Panc1 (cell line): ENCODE measurements around the gene ITPR2. TPM values are rescaled to one million over a fixed set of nuclear protein-coding genes. Genes with fewer than 3 reads are reported as not detected.

ENCODE experiments used
- ATAC-seq: fragments of 200-7000 bp; cut with Tn5 transposase; 2 replicates; pipeline ENCODE4 v1.9.1; 2020; ENCODE audit warnings: mild to moderate bottlenecking, moderate library complexity
- BruUV-seq: library from RNA; stranded (reverse); fragments of 400-500 nt; replicated peaks from 2 replicates; lab custom pipeline; 2021; lab: Mats Ljungman, UMichigan
- CTCF ChIA-PET: fragments of 300-600 bp; sonication (Branson Sonifier 250); formaldehyde crosslinking; loops from one replicate; lab custom pipeline; 2022; ENCODE audit warnings: antibody characterized with exemption; lab: Charles Lee
- POLR2A ChIA-PET: fragments of 300-600 bp; sonication (Branson Sonifier 250); formaldehyde crosslinking; loops from one replicate; lab custom pipeline; 2022; ENCODE audit warnings: antibody characterized with exemption; lab: Charles Lee
- DNase-seq: peaks from one replicate; pipeline ENCODE4 v3.0.0-alpha.2; 2010; ENCODE audit warnings: low read depth, low spot score
- H3K27ac ChIP-seq: 2 replicates; pipeline ENCODE4 v1.5.1; 2011; ENCODE audit warnings: mild to moderate bottlenecking, low read length, inconsistent platforms
- H3K27me3 ChIP-seq: fragments of 200-500 bp; sonication (Bioruptor generic); 2 replicates; pipeline ENCODE4 v1.6.0; 2014; ENCODE audit warnings: low read length, inconsistent platforms; ENCODE audit not compliant: control insufficient read depth, insufficient read depth
- H3K36me3 ChIP-seq: fragments of 200-500 bp; sonication (Bioruptor generic); 2 replicates; pipeline ENCODE4 v1.5.1; 2014; ENCODE audit warnings: inconsistent platforms, mild to moderate bottlenecking, low read length, moderate library complexity; ENCODE audit not compliant: control insufficient read depth, insufficient read depth
- H3K4me1 ChIP-seq: 2 replicates; pipeline ENCODE4 v1.5.1; 2011; ENCODE audit warnings: inconsistent platforms, mild to moderate bottlenecking, low read length, moderate library complexity; ENCODE audit not compliant: control insufficient read depth, insufficient read depth
- H3K4me3 ChIP-seq, 2 experiments: 2 replicates each; pipeline ENCODE4 v1.5.1; 2011 to 2012; ENCODE audit warnings: low read depth in 2 of 2, low read length in 2 of 2, mild to moderate bottlenecking in 2 of 2, inconsistent platforms in 1 of 2, moderate library complexity in 1 of 2
- H3K9me3 ChIP-seq: fragments of 200-500 bp; sonication (Bioruptor generic); 2 replicates; pipeline ENCODE4 v1.5.1; 2014; ENCODE audit warnings: low read depth, mild to moderate bottlenecking, inconsistent platforms, low read length, moderate library complexity; ENCODE audit not compliant: control insufficient read depth, insufficient read depth
- POLR2AphosphoS5 ChIP-seq: IDR thresholded peaks from 2 replicates; pipeline ENCODE4 v1.6.1; 2012; ENCODE audit warnings: mild to moderate bottlenecking, low read depth, low read length, moderate library complexity
- SIN3A ChIP-seq: IDR thresholded peaks from 2 replicates; pipeline ENCODE4 v1.6.1; 2012; ENCODE audit warnings: low read depth, mild to moderate bottlenecking, low read length, moderate library complexity, borderline replicate concordance; ENCODE audit not compliant: insufficient read depth
- TCF7L2 ChIP-seq: IDR thresholded peaks from 2 replicates; pipeline ENCODE4 v1.6.1; 2011; ENCODE audit warnings: mild to moderate bottlenecking, low read depth, low read length, inconsistent platforms
- in situ Hi-C: cut with HindIII; loops from 2 replicates; pipeline ENCODE4 v1.10.0; 2016; ENCODE audit warnings: low sequenced_read_pairs, low pct_unique_long_range_greater_than_20kb
- intact Hi-C: fragments of 100-400 bp; cut with micrococcal nuclease; formaldehyde crosslinking; loops from one replicate; pipeline ENCODE4 v1.10.0; 2022; ENCODE audit not compliant: unreplicated experiment
- total RNA-seq: library from RNA; stranded (reverse); gene quantifications from one replicate; pipeline ENCODE4 v1.2.1, GENCODE V29; 2021; ENCODE audit not compliant: unreplicated experiment
- TF ChIP-seq, protein P1 (sequence below): fragments of 450-650 bp; IDR thresholded peaks from 2 replicates; pipeline ENCODE4 v1.5.1; 2017; ENCODE audit warnings: mild to moderate bottlenecking
- TF ChIP-seq, protein P2 (sequence below), 2 experiments: IDR thresholded peaks; 2 replicates each; pipeline ENCODE4 v1.6.1; 2011 to 2012; ENCODE audit warnings: low read depth in 2 of 2, control low read depth in 1 of 2, low read length in 1 of 2, mild to moderate bottlenecking in 1 of 2, moderate library complexity in 1 of 2; ENCODE audit not compliant: insufficient read depth in 1 of 2

Gene ITPR2
- total RNA-seq, 1 experiment from 2014 or later = 41.8 TPM

DNA sequence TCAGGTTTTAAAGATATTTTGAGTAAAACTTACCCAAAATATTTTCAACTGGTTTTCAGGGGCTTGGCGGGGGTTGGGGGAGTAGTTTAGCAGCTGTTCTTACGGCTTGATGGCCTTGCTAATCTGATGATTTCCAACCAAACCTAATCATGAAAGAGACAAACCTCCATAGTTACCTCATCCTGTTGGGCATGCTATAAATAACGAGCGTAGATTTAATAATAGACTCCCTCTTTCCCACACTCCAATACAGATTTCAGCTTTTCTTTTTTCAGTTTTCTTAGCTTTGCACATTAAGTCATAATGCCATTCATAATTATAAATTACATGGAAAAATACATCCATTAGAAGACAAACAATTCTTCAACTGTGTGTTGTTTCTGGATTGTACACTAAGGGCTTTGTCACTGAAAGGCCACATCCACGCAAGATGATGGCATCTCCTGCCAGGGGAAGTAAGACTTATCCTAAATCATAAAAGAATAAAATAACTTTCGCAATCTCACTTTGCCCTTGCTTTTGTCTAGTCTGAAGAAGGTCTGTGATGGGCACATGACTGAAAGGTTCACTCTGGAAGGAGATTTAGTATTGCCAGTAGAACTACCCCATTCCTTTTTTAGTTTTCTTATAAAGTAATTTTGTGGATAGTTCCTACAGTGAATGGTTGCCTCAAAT, 23.2 kb downstream of the ITPR2 start:
- intact Hi-C loops (no loop called here), in situ Hi-C loops (no loop called here)
- CTCF ChIA-PET = no interaction called here

DNA sequence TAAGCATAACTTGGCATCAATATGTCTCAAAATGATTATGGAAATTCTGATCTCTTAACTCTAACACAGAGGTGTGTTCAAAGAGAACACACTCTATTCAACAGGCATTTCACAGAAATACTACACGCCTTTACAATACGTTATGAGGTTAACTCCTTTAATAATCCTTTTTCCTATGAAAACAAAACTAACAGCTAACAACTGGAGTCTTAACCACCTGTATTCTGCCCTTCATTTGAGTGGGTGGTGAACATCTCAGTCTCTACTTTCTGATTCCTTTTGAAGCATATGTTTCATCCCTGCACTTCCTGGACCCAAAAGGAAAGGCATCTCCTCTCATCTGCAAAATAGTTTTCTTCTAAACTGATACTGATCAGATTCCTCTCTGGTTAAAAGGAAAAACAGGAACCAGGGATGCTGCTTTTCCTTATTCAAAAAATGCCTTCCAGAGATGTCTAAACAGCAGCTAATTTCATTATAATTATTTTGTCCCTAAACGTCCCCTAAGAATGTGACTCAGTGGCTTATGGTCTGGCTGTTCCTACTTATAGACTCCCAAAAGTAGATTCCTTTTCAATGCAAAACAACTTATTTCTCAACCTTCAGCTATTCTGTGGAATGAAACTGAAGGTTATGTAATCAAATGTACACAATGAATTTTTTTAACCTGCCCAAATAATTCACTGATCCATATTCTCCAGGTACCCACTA, 24.1 kb downstream of the ITPR2 start:
- DNase-seq = no peak
- no peaks in the 10 kb centered on the region for H3K27me3 ChIP-seq
- H3K4me3 ChIP-seq = no peak overlapping the region
- H3K9me3 ChIP-seq = no peaks in the 10 kb centered on the region
- in situ Hi-C loops (no loop called here), intact Hi-C loops (no loop called here)
- ChIA-PET CTCF (no interaction called here), POLR2A (no interaction called here)
- no peak overlapping the region for H3K27ac ChIP-seq
- TF ChIP-seq, protein P1, sequence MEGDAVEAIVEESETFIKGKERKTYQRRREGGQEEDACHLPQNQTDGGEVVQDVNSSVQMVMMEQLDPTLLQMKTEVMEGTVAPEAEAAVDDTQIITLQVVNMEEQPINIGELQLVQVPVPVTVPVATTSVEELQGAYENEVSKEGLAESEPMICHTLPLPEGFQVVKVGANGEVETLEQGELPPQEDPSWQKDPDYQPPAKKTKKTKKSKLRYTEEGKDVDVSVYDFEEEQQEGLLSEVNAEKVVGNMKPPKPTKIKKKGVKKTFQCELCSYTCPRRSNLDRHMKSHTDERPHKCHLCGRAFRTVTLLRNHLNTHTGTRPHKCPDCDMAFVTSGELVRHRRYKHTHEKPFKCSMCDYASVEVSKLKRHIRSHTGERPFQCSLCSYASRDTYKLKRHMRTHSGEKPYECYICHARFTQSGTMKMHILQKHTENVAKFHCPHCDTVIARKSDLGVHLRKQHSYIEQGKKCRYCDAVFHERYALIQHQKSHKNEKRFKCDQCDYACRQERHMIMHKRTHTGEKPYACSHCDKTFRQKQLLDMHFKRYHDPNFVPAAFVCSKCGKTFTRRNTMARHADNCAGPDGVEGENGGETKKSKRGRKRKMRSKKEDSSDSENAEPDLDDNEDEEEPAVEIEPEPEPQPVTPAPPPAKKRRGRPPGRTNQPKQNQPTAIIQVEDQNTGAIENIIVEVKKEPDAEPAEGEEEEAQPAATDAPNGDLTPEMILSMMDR = no peak
- TF ChIP-seq SIN3A (no peak), TCF7L2 (no peak), POLR2AphosphoS5 (no peak)
- TF ChIP-seq, protein P2, sequence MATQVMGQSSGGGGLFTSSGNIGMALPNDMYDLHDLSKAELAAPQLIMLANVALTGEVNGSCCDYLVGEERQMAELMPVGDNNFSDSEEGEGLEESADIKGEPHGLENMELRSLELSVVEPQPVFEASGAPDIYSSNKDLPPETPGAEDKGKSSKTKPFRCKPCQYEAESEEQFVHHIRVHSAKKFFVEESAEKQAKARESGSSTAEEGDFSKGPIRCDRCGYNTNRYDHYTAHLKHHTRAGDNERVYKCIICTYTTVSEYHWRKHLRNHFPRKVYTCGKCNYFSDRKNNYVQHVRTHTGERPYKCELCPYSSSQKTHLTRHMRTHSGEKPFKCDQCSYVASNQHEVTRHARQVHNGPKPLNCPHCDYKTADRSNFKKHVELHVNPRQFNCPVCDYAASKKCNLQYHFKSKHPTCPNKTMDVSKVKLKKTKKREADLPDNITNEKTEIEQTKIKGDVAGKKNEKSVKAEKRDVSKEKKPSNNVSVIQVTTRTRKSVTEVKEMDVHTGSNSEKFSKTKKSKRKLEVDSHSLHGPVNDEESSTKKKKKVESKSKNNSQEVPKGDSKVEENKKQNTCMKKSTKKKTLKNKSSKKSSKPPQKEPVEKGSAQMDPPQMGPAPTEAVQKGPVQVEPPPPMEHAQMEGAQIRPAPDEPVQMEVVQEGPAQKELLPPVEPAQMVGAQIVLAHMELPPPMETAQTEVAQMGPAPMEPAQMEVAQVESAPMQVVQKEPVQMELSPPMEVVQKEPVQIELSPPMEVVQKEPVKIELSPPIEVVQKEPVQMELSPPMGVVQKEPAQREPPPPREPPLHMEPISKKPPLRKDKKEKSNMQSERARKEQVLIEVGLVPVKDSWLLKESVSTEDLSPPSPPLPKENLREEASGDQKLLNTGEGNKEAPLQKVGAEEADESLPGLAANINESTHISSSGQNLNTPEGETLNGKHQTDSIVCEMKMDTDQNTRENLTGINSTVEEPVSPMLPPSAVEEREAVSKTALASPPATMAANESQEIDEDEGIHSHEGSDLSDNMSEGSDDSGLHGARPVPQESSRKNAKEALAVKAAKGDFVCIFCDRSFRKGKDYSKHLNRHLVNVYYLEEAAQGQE (IDR thresholded peaks at IDR 0.05; ENCODE audit: insufficient read depth in 1 of 2, low read depth in 2 of 2, low read length in 1 of 2) = no peak
- no peaks in the 10 kb centered on the region for H3K36me3 ChIP-seq
- no TSS peak for BruUV-seq
- ATAC-seq = no peak
- peaks cover 4% of the 10 kb centered on the region for H3K4me1 ChIP-seq

More for the DNA sequence above, 23.2 kb downstream of the ITPR2 start:
- no peaks in the 10 kb centered on the region for H3K36me3 ChIP-seq
- no peak for ATAC-seq
- POLR2A ChIA-PET = interaction anchor here (0.6 kb wide), 1 partner anchor 13 kb away, joined by 3 read pairs; no protein-coding TSS in a partner anchor
- H3K4me1 ChIP-seq = no peaks in the 10 kb centered on the region; the same call in 1 of the 2 replicates
- H3K27ac ChIP-seq = no peak overlapping the region
- no TSS peak for BruUV-seq
- no peaks in the 10 kb centered on the region for H3K9me3 ChIP-seq
- no peak for DNase-seq
- no peaks in the 10 kb centered on the region for H3K27me3 ChIP-seq
- H3K4me3 ChIP-seq = no peak overlapping the region
- TF ChIP-seq TCF7L2 (no peak), POLR2AphosphoS5 (no peak), SIN3A (no peak)
- TF ChIP-seq, protein P1 = no peak
- TF ChIP-seq, protein P2 (IDR thresholded peaks at IDR 0.05; ENCODE audit: insufficient read depth in 1 of 2, low read depth in 2 of 2, low read length in 1 of 2) = no peak
